SK-N-SH treated with all-trans-retinoic acid at 6 μM for 48 hours (cell line): ENCODE data around the gene FRS3.

Experiments used
- ATAC-seq: fragments of 200-7000 bp; cut with Tn5 transposase; 3 replicates; pipeline ENCODE4 v1.9.1; 2020; ENCODE audit warnings: mild to moderate bottlenecking, moderate library complexity
- ARNTL ChIP-seq: fragments of 450-650 bp; formaldehyde crosslinking; IDR thresholded peaks from 2 replicates; pipeline ENCODE4 v1.5.0; 2020; ENCODE audit warnings: low read depth, mild to moderate bottlenecking, moderate library complexity, borderline replicate concordance
- BACH2 ChIP-seq: fragments of 250-450 bp; sonication (Bioruptor Pico); IDR thresholded peaks from 2 replicates; pipeline ENCODE4 v1.9.0; 2021; ENCODE audit warnings: mild to moderate bottlenecking, borderline replicate concordance
- CREB5 ChIP-seq: fragments of 250-450 bp; sonication (Bioruptor Pico); IDR thresholded peaks from 2 replicates; pipeline ENCODE4 v1.5.1; 2020; ENCODE audit warnings: low read depth, mild to moderate bottlenecking, moderate library complexity
- CSDC2 ChIP-seq: fragments of 250-450 bp; sonication (Bioruptor Pico); IDR thresholded peaks from 2 replicates; pipeline ENCODE4 v1.5.0; 2020; ENCODE audit warnings: mild to moderate bottlenecking, moderate library complexity
- ESRRG ChIP-seq: fragments of 250-450 bp; sonication (Bioruptor Pico); IDR thresholded peaks from 2 replicates; pipeline ENCODE4 v1.6.1; 2021; ENCODE audit warnings: mild to moderate bottlenecking
- GLIS3 ChIP-seq: fragments of 250-450 bp; sonication (Bioruptor Pico); IDR thresholded peaks from 2 replicates; pipeline ENCODE4 v1.5.0; 2020; ENCODE audit warnings: mild to moderate bottlenecking, moderate library complexity
- ISL1 ChIP-seq: fragments of 250-450 bp; sonication (Bioruptor Pico); IDR thresholded peaks from 2 replicates; pipeline ENCODE4 v2.1.2; 2022; ENCODE audit warnings: mild to moderate bottlenecking, moderate library complexity
- OSR1 ChIP-seq: fragments of 250-450 bp; sonication (Bioruptor Pico); IDR thresholded peaks from 2 replicates; pipeline ENCODE4 v1.8.0; 2022; ENCODE audit warnings: moderate library complexity, mild to moderate bottlenecking, inconsistent platforms
- POU6F1 ChIP-seq: fragments of 250-450 bp; sonication (Bioruptor Pico); IDR thresholded peaks from 2 replicates; pipeline ENCODE4 v1.8.0; 2021; ENCODE audit warnings: low read depth, mild to moderate bottlenecking, moderate library complexity, borderline replicate concordance
- PPARA ChIP-seq: fragments of 250-450 bp; sonication (Bioruptor Pico); IDR thresholded peaks from 2 replicates; pipeline ENCODE4 v1.5.0; 2020; ENCODE audit warnings: mild to moderate bottlenecking, borderline replicate concordance
- RARB ChIP-seq: fragments of 250-450 bp; sonication (Bioruptor Pico); IDR thresholded peaks from 2 replicates; pipeline ENCODE4 v1.8.0; 2021; ENCODE audit warnings: mild to moderate bottlenecking, moderate library complexity
- SNAI2 ChIP-seq: fragments of 250-450 bp; sonication (Bioruptor Pico); IDR thresholded peaks from 2 replicates; pipeline ENCODE4 v1.5.0; 2020; ENCODE audit warnings: mild to moderate bottlenecking, moderate library complexity
- TCF4 ChIP-seq: fragments of 250-450 bp; sonication (Bioruptor Pico); IDR thresholded peaks from 2 replicates; pipeline ENCODE4 v1.8.0; 2021; ENCODE audit warnings: mild to moderate bottlenecking, moderate library complexity, borderline replicate concordance
- TOX ChIP-seq: fragments of 250-450 bp; sonication (Bioruptor Pico); IDR thresholded peaks from 2 replicates; pipeline ENCODE4 v1.8.0; 2021; ENCODE audit warnings: mild to moderate bottlenecking, moderate library complexity, borderline replicate concordance
- ZC3H10 ChIP-seq: fragments of 250-450 bp; sonication (Bioruptor Pico); IDR thresholded peaks from 2 replicates; pipeline ENCODE4 v1.5.1; 2021; ENCODE audit warnings: mild to moderate bottlenecking, moderate library complexity
- ZFP3 ChIP-seq: fragments of 250-450 bp; sonication (Bioruptor Pico); IDR thresholded peaks from 2 replicates; pipeline ENCODE4 v1.5.0; 2020; ENCODE audit warnings: mild to moderate bottlenecking, moderate library complexity
- ZFP30 ChIP-seq: fragments of 450-650 bp; formaldehyde crosslinking; IDR thresholded peaks from 2 replicates; pipeline ENCODE4 v1.5.0; 2022; ENCODE audit warnings: mild to moderate bottlenecking, moderate library complexity
- ZNF565 ChIP-seq: fragments of 450-650 bp; formaldehyde crosslinking; conservative IDR thresholded peaks from 2 replicates; pipeline ENCODE4 v1.5.0; 2020; ENCODE audit warnings: low read depth, mild to moderate bottlenecking, moderate library complexity
- ZNF70 ChIP-seq: fragments of 450-650 bp; formaldehyde crosslinking; IDR thresholded peaks from 2 replicates; pipeline ENCODE4 v1.5.0; 2020; ENCODE audit warnings: mild to moderate bottlenecking, moderate library complexity
- TF ChIP-seq, protein P1 (sequence below): fragments of 250-450 bp; sonication (Bioruptor Pico); IDR thresholded peaks from 2 replicates; pipeline ENCODE4 v1.5.1; 2021; ENCODE audit warnings: mild to moderate bottlenecking, moderate library complexity
- TF ChIP-seq, protein P2 (sequence below): fragments of 250-450 bp; sonication (Bioruptor Pico); IDR thresholded peaks from 2 replicates; pipeline ENCODE4 v1.5.0; 2020; ENCODE audit warnings: mild to moderate bottlenecking, moderate library complexity

The FRS3 gene

GRCh38 chr6:41724586-41725501 lies 54.9 kb downstream of the FRS3 start:
- TF ChIP-seq TCF4 (CRISPR knock-in tag) = no peak
- no peak for TF ChIP-seq ZC3H10 (CRISPR knock-in tag)
- TF ChIP-seq GLIS3 = no peak
- TF ChIP-seq RARB (CRISPR knock-in tag) = no peak
- no peak for TF ChIP-seq TOX
- TF ChIP-seq POU6F1 (CRISPR knock-in tag) = no peak
- no peak for TF ChIP-seq ARNTL (CRISPR knock-in tag)
- no peak for TF ChIP-seq ZFP30
- no peak for TF ChIP-seq CSDC2 (CRISPR knock-in tag)
- TF ChIP-seq, protein P1, sequence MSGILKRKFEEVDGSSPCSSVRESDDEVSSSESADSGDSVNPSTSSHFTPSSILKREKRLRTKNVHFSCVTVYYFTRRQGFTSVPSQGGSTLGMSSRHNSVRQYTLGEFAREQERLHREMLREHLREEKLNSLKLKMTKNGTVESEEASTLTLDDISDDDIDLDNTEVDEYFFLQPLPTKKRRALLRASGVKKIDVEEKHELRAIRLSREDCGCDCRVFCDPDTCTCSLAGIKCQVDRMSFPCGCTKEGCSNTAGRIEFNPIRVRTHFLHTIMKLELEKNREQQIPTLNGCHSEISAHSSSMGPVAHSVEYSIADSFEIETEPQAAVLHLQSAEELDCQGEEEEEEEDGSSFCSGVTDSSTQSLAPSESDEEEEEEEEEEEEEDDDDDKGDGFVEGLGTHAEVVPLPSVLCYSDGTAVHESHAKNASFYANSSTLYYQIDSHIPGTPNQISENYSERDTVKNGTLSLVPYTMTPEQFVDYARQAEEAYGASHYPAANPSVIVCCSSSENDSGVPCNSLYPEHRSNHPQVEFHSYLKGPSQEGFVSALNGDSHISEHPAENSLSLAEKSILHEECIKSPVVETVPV = no peak
- no peak for TF ChIP-seq ESRRG (CRISPR knock-in tag)
- no peak for TF ChIP-seq BACH2 (CRISPR knock-in tag)
- TF ChIP-seq SNAI2 = no peak
- TF ChIP-seq PPARA (CRISPR knock-in tag) = no peak
- no peak for TF ChIP-seq ISL1 (CRISPR knock-in tag)
- TF ChIP-seq ZNF70 = no peak
- TF ChIP-seq, protein P2, sequence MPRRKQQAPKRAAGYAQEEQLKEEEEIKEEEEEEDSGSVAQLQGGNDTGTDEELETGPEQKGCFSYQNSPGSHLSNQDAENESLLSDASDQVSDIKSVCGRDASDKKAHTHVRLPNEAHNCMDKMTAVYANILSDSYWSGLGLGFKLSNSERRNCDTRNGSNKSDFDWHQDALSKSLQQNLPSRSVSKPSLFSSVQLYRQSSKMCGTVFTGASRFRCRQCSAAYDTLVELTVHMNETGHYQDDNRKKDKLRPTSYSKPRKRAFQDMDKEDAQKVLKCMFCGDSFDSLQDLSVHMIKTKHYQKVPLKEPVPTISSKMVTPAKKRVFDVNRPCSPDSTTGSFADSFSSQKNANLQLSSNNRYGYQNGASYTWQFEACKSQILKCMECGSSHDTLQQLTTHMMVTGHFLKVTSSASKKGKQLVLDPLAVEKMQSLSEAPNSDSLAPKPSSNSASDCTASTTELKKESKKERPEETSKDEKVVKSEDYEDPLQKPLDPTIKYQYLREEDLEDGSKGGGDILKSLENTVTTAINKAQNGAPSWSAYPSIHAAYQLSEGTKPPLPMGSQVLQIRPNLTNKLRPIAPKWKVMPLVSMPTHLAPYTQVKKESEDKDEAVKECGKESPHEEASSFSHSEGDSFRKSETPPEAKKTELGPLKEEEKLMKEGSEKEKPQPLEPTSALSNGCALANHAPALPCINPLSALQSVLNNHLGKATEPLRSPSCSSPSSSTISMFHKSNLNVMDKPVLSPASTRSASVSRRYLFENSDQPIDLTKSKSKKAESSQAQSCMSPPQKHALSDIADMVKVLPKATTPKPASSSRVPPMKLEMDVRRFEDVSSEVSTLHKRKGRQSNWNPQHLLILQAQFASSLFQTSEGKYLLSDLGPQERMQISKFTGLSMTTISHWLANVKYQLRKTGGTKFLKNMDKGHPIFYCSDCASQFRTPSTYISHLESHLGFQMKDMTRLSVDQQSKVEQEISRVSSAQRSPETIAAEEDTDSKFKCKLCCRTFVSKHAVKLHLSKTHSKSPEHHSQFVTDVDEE (CRISPR knock-in tag) = no peak
- ATAC-seq = no peak

GRCh38 chr6:41724228-41724580 lies 55.5 kb downstream of the FRS3 start:
- ATAC-seq = no peak
- TF ChIP-seq ESRRG (CRISPR knock-in tag) = no peak
- no peak for TF ChIP-seq SNAI2
- TF ChIP-seq ZC3H10 (CRISPR knock-in tag) = no peak
- no peak for TF ChIP-seq BACH2 (CRISPR knock-in tag)
- no peak for TF ChIP-seq ARNTL (CRISPR knock-in tag)
- no peak for TF ChIP-seq OSR1 (CRISPR knock-in tag)
- TF ChIP-seq TOX = no peak
- TF ChIP-seq ZFP30 = no peak
- no peak for TF ChIP-seq PPARA (CRISPR knock-in tag)
- TF ChIP-seq, protein P1 = no peak
- TF ChIP-seq ZFP3 (CRISPR knock-in tag) = no peak
- TF ChIP-seq CREB5 (CRISPR knock-in tag) = no peak

DNA sequence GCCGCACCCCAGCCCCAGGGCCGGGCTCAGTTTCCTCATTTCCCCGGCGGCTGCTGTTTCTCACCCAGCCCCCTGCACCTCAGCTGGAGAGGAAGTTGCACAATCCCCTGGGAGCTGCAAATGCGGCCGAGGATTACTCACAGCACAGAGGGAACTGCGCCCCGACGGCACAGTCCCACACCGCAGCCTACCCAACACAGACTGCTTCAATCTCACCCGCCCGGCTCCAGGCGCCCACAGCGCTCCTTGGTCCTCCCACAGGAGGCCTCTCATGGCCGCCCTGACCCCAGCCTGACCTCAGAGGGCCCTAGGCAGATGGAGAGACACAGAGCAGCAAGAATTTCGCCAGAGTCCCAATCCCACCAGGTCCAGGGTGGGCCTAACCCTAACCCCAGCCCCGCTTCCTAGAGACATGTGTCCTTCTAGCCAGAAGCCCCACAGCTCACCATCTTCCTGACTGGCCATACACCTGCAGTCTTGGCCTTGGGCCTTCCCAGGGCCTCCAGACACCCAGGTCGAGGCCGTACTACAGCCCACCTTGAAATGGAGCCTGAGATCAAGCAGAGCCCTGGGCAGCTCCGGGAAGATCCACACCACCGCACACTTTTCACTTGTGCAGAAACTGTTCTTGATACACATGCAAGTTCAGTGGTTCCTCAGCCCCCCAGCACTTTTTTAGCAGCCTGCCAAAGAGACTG lies 56.0 kb downstream of the FRS3 start:
- TF ChIP-seq ZNF565 (CRISPR knock-in tag) (no peak), TCF4 (CRISPR knock-in tag) (no peak), ZC3H10 (CRISPR knock-in tag) (no peak)
- ATAC-seq = peak; percentile 89
